ENCODE measurements around the gene OR4D11.

OR4D11 gene

GRCh38 chr11:59550368-59550841, 47.0 kb downstream of the OR4D11 start:
- DNase-seq = peak; percentile 95

DNA sequence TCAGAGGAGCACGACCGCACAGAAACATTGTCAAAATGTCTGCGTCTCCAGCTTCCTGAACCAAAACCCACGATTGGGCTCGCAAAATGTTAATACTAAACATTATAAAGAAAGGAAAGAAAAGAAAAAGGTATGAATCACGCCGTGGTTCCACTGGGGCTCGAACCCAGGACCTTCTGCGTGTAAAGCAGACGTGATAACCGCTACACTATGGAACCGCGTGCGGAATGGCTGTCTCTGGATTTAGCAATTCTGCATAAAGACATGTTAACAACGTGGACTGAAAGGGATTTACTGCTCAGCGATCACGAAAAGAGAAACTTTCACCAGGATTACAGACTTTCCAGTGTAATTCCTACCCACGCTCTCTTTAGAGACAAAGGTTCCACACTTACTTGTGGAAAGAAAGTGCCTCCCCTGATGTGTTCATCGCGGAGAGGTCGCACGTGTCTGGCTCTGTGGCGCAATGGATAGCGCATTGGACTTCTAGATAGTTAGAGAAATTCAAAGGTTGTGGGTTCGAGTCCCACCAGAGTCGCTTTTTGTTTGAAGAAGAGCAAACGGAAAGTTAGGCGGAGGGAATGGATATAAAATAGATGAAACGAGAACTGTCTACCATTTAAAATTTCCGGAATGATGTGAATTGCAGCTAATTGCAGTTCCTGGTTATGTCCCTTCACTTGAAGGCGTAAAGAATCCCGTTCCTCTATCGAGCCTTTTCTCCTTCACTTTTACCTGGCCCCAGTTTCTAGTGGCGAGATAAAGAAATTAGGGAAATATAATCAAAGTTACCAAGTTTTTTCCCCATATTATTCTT, 47.7 kb downstream of the OR4D11 start:
- DNase-seq = peak; percentile 81

- DNase-seq = no peak
Measured at GRCh38 chr11:59551659-59552521, 48.5 kb downstream of the OR4D11 start.

GRCh38 chr11:59552844-59553243, 49.5 kb downstream of the OR4D11 start:
- DNase-seq = no peak

DNA sequence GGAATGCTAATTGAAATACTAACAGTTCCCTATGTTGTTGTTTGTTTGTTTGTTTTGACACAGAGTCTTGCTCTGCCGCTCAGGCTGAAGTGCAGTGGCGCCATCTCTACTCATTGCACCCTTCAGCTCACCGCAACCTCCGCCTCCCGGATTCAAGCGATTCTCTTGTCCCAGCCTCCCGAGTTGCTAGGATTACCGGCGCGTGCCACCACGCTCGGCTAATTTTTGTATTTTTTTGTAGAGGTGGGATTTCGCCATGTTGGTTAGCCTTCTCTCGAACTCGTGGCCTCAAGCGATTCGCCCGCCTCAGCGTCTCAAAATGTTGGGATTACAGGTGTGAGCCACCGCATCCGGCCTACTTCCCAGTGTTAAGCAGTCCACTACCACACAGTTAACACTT, 49.9 kb downstream of the OR4D11 start:
- DNase-seq = no peak
